ENCODE measurements around the gene NAA25. TPM values are rescaled to one million over a fixed set of nuclear protein-coding genes. Genes with fewer than 3 reads are reported as not detected.
A peak's percentile ranks its signal among the peaks of the same experiment; 100 is the strongest.

The NAA25 gene
- total RNA-seq, 1 donor from 2014 or later = 14.1 TPM

DNA sequence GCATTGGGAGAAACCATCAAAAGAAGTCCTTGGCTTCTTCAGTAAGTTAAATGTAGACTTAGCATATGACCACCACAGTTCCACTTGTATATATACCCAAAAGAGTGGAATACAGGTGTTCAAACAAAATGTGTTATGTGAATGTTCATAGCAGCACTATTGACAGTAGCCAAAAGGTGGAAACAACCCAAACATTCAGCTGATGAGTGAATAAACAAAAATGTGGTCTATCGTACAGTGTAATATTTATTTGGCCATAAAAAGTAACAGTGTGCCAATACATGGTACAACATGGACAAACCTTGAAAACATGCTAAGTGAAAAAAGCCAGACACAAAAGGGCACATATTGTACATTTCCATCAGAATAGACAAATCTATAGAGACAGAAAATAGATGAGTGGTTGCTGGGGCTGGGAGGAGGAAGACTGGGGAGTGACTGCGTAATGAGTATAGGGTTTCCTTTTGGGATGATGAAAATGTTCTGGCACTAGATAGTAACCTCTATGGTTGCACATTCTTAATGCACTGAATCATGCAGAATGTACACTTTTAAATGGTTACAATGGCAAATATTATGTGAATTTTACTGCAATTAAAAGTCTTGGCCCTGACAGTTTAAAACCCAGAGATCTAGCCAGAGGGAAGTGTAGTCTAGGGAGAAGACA lies 89.9 kb downstream of the NAA25 start:
- Mint-ChIP-seq H3K4me1 (ENCODE audit: low read depth) (peaks cover 47% of the 10 kb centered on the region), H3K27ac (ENCODE audit: unreplicated experiment) (peak overlapping the region; percentile 82), H3K4me3 (ENCODE audit: unreplicated experiment) (no peak overlapping the region), H3K27me3 (ENCODE audit: low read depth) (no peaks in the 10 kb centered on the region), H3K36me3 (ENCODE audit: low read depth) (peaks cover 20% of the 10 kb centered on the region), H3K9me3 (ENCODE audit: low read depth) (peaks cover 2% of the 10 kb centered on the region)
- DNase-seq (ENCODE audit: low spot score) = no peak
- TF ChIP-seq, protein P1, sequence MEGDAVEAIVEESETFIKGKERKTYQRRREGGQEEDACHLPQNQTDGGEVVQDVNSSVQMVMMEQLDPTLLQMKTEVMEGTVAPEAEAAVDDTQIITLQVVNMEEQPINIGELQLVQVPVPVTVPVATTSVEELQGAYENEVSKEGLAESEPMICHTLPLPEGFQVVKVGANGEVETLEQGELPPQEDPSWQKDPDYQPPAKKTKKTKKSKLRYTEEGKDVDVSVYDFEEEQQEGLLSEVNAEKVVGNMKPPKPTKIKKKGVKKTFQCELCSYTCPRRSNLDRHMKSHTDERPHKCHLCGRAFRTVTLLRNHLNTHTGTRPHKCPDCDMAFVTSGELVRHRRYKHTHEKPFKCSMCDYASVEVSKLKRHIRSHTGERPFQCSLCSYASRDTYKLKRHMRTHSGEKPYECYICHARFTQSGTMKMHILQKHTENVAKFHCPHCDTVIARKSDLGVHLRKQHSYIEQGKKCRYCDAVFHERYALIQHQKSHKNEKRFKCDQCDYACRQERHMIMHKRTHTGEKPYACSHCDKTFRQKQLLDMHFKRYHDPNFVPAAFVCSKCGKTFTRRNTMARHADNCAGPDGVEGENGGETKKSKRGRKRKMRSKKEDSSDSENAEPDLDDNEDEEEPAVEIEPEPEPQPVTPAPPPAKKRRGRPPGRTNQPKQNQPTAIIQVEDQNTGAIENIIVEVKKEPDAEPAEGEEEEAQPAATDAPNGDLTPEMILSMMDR (IDR thresholded peaks at IDR 0.05) = no peak

- TF ChIP-seq, protein P1 (IDR thresholded peaks at IDR 0.05) = no peak
- no peak for DNase-seq (ENCODE audit: low spot score)
- Mint-ChIP-seq H3K9me3 (ENCODE audit: low read depth) (peaks cover 2% of the 10 kb centered on the region), H3K4me1 (ENCODE audit: low read depth) (peaks cover 54% of the 10 kb centered on the region), H3K4me3 (ENCODE audit: unreplicated experiment) (no peak overlapping the region), H3K27ac (ENCODE audit: unreplicated experiment) (peak overlapping the region; percentile 24), H3K36me3 (ENCODE audit: low read depth) (peaks cover 13% of the 10 kb centered on the region), H3K27me3 (ENCODE audit: low read depth) (no peaks in the 10 kb centered on the region)
Measured at GRCh38 chr12:112017041-112017440, 91.5 kb downstream of the NAA25 start.

GRCh38 chr12:112015938-112016337 lies 92.6 kb downstream of the NAA25 start:
- TF ChIP-seq, protein P1 (IDR thresholded peaks at IDR 0.05) = no peak
- Mint-ChIP-seq H3K36me3 (ENCODE audit: low read depth) (peaks cover 8% of the 10 kb centered on the region), H3K27ac (ENCODE audit: unreplicated experiment) (peak overlapping the region; percentile 42), H3K4me1 (ENCODE audit: low read depth) (peaks cover 64% of the 10 kb centered on the region), H3K27me3 (ENCODE audit: low read depth) (no peaks in the 10 kb centered on the region), H3K9me3 (ENCODE audit: low read depth) (peaks cover 2% of the 10 kb centered on the region), H3K4me3 (ENCODE audit: unreplicated experiment) (no peak overlapping the region)
- no peak for DNase-seq (ENCODE audit: low spot score)

GRCh38 chr12:112013601-112014402 lies 94.8 kb downstream of the NAA25 start:
- no peaks in the 10 kb centered on the region for H3K27me3 Mint-ChIP-seq (ENCODE audit: low read depth)

More at GRCh38 chr12:112013601-112014402, 94.8 kb downstream of the NAA25 start:
- Mint-ChIP-seq H3K27ac (ENCODE audit: unreplicated experiment) (peak overlapping the region; percentile 99), H3K4me3 (ENCODE audit: unreplicated experiment) (peak overlapping the region; percentile 96), H3K9me3 (ENCODE audit: low read depth) (peaks cover 2% of the 10 kb centered on the region), H3K4me1 (ENCODE audit: low read depth) (peaks cover 48% of the 10 kb centered on the region), H3K36me3 (ENCODE audit: low read depth) (peaks cover 8% of the 10 kb centered on the region)
- DNase-seq (ENCODE audit: low spot score) = no peak
- TF ChIP-seq, protein P1 (IDR thresholded peaks at IDR 0.05) = peak; percentile 62

Measured in chondrocyte (in vitro differentiated cells).